ENCODE results near the gene TSPOAP1. TPM values are rescaled to one million over a fixed set of nuclear protein-coding genes. Genes with fewer than 3 reads are reported as not detected.

TSPOAP1 gene
- total and polyA plus RNA-seq, 2 of the 4 experiments (the other 2 are of a cell fraction): 0.90 to 1.6 TPM

GRCh38 chr17:58368860-58369213 is 40.2 kb upstream of the TSPOAP1 start:
- no peaks in the 10 kb centered on the region for H3K36me3 ChIP-seq (ENCODE audit: control insufficient read depth, insufficient read depth, low read length)
- no peak overlapping the region for H4K91ac ChIP-seq (ENCODE audit: insufficient read depth, low read depth, low read length)
- H3K4ac ChIP-seq (ENCODE audit: low read depth, low read length): no peak overlapping the region
- no peaks in the 10 kb centered on the region for H3K9me1 ChIP-seq (ENCODE audit: insufficient read depth, low read length)
- POLR2A ChIA-PET (ENCODE audit: unreplicated experiment): no interaction called here
- H4K20me1 ChIP-seq (ENCODE audit: insufficient read depth, low read length): no peaks in the 10 kb centered on the region
- peaks cover 25% of the 10 kb centered on the region for H3K27me3 ChIP-seq (ENCODE audit: control insufficient read depth, insufficient read depth, low read length)
- H3K27ac ChIP-seq (ENCODE audit: insufficient read depth, low read length): no peak overlapping the region
- no peak overlapping the region for H3K23ac ChIP-seq (ENCODE audit: low read depth, low read length)
- H4K8ac ChIP-seq (ENCODE audit: low read depth in 2 of 2, low read length in 2 of 2): no peak overlapping the region
- no peaks in the 10 kb centered on the region for H3K4me1 ChIP-seq (ENCODE audit: control insufficient read depth, insufficient read depth, low read length)
- TF ChIP-seq MAFK (IDR thresholded peaks at IDR 0.05; ENCODE audit: low read depth, low read length): no peak
- no peak for TF ChIP-seq RAD21 (IDR thresholded peaks at IDR 0.05; ENCODE audit: low read length)
- TF ChIP-seq MXI1 (IDR thresholded peaks at IDR 0.05; ENCODE audit: borderline replicate concordance, low read depth, low read length): no peak
- no peak for TF ChIP-seq CTCF (conservative IDR thresholded peaks at IDR 0.05; ENCODE audit: low read depth, low read length)
- no peak for TF ChIP-seq RFX5 (IDR thresholded peaks at IDR 0.05; ENCODE audit: low read depth, low read length)
- TF ChIP-seq POLR2A (IDR thresholded peaks at IDR 0.05; ENCODE audit: low read depth, low read length): no peak
- BruUV-seq (replicated peaks): no TSS peak
- dilution Hi-C loops (cut with HindIII; ENCODE audit: low sequenced_read_pairs, unreplicated experiment): no loop called here
- H2AK9ac ChIP-seq (replicated peaks; ENCODE audit: low read depth, low read length, poor library complexity): no peak overlapping the region
- no peak overlapping the region for H4K5ac ChIP-seq (ENCODE audit: low read depth, low read length)
- no peaks in the 10 kb centered on the region for H3K9me3 ChIP-seq (ENCODE audit: control insufficient read depth, insufficient read depth, low read length)
- H3K4me2 ChIP-seq (ENCODE audit: low read depth, low read length): no peak overlapping the region
- no peak overlapping the region for H3K14ac ChIP-seq (replicated peaks; ENCODE audit: low read depth, low read length)
- H3K4me3 ChIP-seq (ENCODE audit: insufficient read depth, low read depth, low read length): no peak overlapping the region
- H3K18ac ChIP-seq (ENCODE audit: low read depth, low read length): no peak overlapping the region
- H2AFZ ChIP-seq (replicated peaks; ENCODE audit: low read length, poor library complexity): no peak overlapping the region
- H3K56ac ChIP-seq (ENCODE audit: extremely low read depth, insufficient read depth, low read length): no peak overlapping the region
- in situ Hi-C loops (cut with MboI; ENCODE audit: low sequenced_read_pairs): no loop called here
- no peaks in the 10 kb centered on the region for H3K79me1 ChIP-seq (ENCODE audit: low read depth in 1 of 2, low read length in 2 of 2)
- no CpG with 5 or more reads among the region's 3 CpGs for WGBS, 2 experiments (ENCODE audit: extremely low coverage in 2 of 2, insufficient read length in 1 of 2)
- no peak overlapping the region for H2BK20ac ChIP-seq (ENCODE audit: low read depth, low read length)
- H2BK15ac ChIP-seq (ENCODE audit: low read depth, low read length): no peak overlapping the region
- DNase-seq (no peak), ATAC-seq (ENCODE audit: low read depth) (no peak)
- no peak overlapping the region for H3K9ac ChIP-seq (ENCODE audit: low read depth, low read length)
- intact Hi-C loops (cut with micrococcal nuclease): no loop called here
- no peak overlapping the region for H2AK5ac ChIP-seq (ENCODE audit: low read depth, low read length)
- CTCF ChIA-PET: interaction anchor here (1.2 kb wide), 1 partner anchor 49 kb away, joined by 3 read pairs; the partner anchor contains the start of gene RNF43
- H2BK120ac ChIP-seq (ENCODE audit: low read depth, low read length): no peak overlapping the region
- H2BK5ac ChIP-seq (ENCODE audit: low read depth, low read length, poor library complexity, severe bottlenecking): no peak overlapping the region

Measured in IMR-90 (cell line).